Gastrocnemius medialis (tissue), 4 donors: Measurements from ENCODE around the gene CDC14A.

Source experiments
- POLR2A ChIP-seq, 2 donors: fragments of 450-650 bp; IDR thresholded peaks; one replicate each; pipeline ENCODE4 v1.6.1; 2017; ENCODE audit warnings: antibody characterized with exemption in 2 of 2, mild to moderate bottlenecking in 2 of 2, moderate library complexity in 2 of 2
- TF ChIP-seq, protein P1 (sequence below), 5 experiments: fragments of 450-650 bp in 3 of 5; fragments of 200-600 bp in 2 of 5; sonication (generic) in 2 of 5; IDR thresholded peaks in 4 of 5; conservative IDR thresholded peaks in 1 of 5; 1 replicate in 4 of 5; 2 replicates in 1 of 5; pipeline ENCODE4 v1.5.1; 2016 to 2019; ENCODE audit warnings: antibody characterized with exemption in 5 of 5, mild to moderate bottlenecking in 3 of 5, moderate library complexity in 3 of 5

DNA sequence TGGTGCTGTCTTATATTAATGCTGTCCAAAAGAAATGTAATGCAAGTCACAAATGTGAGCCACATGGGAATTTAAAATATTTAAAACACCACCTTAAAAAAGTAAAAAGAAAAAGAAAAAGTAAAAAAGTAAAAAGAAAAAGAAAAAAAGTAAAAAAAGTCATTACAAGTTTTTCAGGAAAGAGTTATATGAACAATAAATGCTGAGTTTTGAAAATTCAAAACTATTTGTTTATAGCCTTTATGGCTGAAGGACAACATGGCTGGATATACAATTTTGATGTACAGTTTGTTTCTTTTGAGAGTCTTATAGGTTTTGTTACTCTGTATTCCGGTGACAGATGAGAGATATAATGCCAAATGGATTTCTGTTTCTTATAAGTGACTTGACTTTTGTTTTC lies 214.8 kb downstream of the CDC14A start:
- TF ChIP-seq, protein P1, sequence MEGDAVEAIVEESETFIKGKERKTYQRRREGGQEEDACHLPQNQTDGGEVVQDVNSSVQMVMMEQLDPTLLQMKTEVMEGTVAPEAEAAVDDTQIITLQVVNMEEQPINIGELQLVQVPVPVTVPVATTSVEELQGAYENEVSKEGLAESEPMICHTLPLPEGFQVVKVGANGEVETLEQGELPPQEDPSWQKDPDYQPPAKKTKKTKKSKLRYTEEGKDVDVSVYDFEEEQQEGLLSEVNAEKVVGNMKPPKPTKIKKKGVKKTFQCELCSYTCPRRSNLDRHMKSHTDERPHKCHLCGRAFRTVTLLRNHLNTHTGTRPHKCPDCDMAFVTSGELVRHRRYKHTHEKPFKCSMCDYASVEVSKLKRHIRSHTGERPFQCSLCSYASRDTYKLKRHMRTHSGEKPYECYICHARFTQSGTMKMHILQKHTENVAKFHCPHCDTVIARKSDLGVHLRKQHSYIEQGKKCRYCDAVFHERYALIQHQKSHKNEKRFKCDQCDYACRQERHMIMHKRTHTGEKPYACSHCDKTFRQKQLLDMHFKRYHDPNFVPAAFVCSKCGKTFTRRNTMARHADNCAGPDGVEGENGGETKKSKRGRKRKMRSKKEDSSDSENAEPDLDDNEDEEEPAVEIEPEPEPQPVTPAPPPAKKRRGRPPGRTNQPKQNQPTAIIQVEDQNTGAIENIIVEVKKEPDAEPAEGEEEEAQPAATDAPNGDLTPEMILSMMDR (IDR thresholded peaks at IDR 0.05 in 4 of 5, conservative IDR thresholded peaks at IDR 0.05 in 1 of 5): no peak
- TF ChIP-seq POLR2A (IDR thresholded peaks at IDR 0.05): no peak
